NOMO-1 treated with DMSO at 0.1 percent for 48 hours (cell line): ENCODE data around the gene ZNF423.
"Not testable (repeated sequence)": the region's sequence is repeated elsewhere in the genome, so short reads cannot be mapped to it uniquely, and the experiment has no call there.

ENCODE experiments used
- DNase-seq: peaks from one replicate; lab custom pipeline; 2025; ENCODE audit not compliant: unreplicated experiment; lab: John Stamatoyannopoulos, UW

ZNF423 gene

GRCh38 chr16:49699841-49700175 lies 156.1 kb downstream of the ZNF423 start:
- no peak for DNase-seq

GRCh38 chr16:49698931-49699840 lies 156.7 kb downstream of the ZNF423 start:
- no peak for DNase-seq

- DNase-seq, result no peak
These were observed 157.5 kb downstream of the ZNF423 start for GRCh38 chr16:49698453-49698815.

GRCh38 chr16:49697631-49698452 lies 158.1 kb downstream of the ZNF423 start:
- DNase-seq, result no peak

- DNase-seq, result no peak
These were observed 159.4 kb downstream of the ZNF423 start for GRCh38 chr16:49696414-49697101.

GRCh38 chr16:49695782-49696413 lies 160.0 kb downstream of the ZNF423 start:
- no peak for DNase-seq

GRCh38 chr16:49693445-49693844 lies 162.5 kb downstream of the ZNF423 start:
- DNase-seq, result no peak

GRCh38 chr16:49690778-49691177 lies 165.1 kb downstream of the ZNF423 start:
- no peak for DNase-seq

- DNase-seq, result no peak
These were observed 167.7 kb downstream of the ZNF423 start for GRCh38 chr16:49688036-49688697.

- no peak for DNase-seq
These were observed 168.4 kb downstream of the ZNF423 start for GRCh38 chr16:49687476-49688002.

- DNase-seq, result no peak
These were observed 171.2 kb downstream of the ZNF423 start for GRCh38 chr16:49684696-49685095.

GRCh38 chr16:49682577-49683165 lies 173.2 kb downstream of the ZNF423 start:
- DNase-seq, result no peak

- DNase-seq, result no peak
These were observed 174.6 kb downstream of the ZNF423 start for GRCh38 chr16:49681217-49681883.

- DNase-seq, result no peak
These were observed 176.8 kb downstream of the ZNF423 start for GRCh38 chr16:49679095-49679494.

- DNase-seq, result not testable (repeated sequence)
These were observed 178.3 kb downstream of the ZNF423 start for GRCh38 chr16:49677661-49678060.

- DNase-seq, result no peak
These were observed 180.5 kb downstream of the ZNF423 start for GRCh38 chr16:49675413-49675812.

GRCh38 chr16:49674990-49675389 lies 180.9 kb downstream of the ZNF423 start:
- no peak for DNase-seq

GRCh38 chr16:49674351-49674851 lies 181.5 kb downstream of the ZNF423 start:
- DNase-seq, result no peak

GRCh38 chr16:49673442-49673841 lies 182.5 kb downstream of the ZNF423 start:
- no peak for DNase-seq
